GM18868 (cell line): ENCODE measurements around the gene KCNJ13.

Source experiments
- ATAC-seq: cut with Tn5 transposase; IDR thresholded peaks from one replicate; pipeline ENCODE4 v1.9.1; 2021; ENCODE audit warnings: mild to moderate bottlenecking, moderate library complexity; ENCODE audit not compliant: unreplicated experiment

The KCNJ13 gene

DNA sequence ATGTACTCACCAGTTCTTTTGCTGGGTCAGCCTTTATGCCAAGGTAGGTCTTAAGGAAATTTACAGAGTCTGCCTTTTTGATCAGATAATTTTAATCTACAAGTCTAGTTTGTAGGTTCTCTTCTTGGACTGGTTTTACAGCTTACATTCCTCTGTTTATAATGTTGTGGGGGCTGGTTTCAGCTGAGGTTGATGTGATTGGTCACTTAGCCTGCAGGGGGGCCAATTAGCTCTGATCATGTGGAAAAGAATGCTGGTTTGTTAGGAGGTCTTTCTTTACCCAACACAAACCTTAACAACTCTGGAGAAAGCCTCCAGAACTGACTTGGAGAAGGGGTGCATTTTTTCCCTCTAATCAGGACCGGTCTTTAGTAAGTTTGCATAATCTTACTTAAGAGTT lies at the start of gene KCNJ13:
KCNJ13 (minus strand) TSS at position 131 of the 400 bp plus-strand sequence. CDS start 5,203 bp downstream, outside the sequence.
- no peak for ATAC-seq

GRCh38 chr2:232817756-232818155 lies 41.4 kb upstream of the KCNJ13 start:
- ATAC-seq, result no peak

DNA sequence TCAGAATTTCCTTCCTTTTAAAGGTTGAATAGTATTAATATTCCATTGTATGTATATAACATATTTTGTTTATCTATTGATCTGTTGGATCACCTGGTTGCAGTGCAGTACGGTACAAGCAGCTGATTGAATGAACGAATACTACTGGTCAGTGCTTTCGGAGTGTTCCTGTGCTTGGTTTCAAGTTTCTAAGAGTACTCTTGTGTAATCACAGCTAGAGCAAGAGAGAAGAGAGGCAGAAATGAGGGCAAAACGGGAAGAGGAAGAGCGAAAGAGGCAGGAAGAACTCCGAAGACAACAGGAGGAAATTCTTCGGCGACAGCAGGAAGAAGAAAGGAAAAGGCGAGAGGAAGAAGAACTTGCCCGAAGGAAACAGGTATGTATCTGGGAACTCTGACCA lies 40.3 kb upstream of the KCNJ13 start:
- no peak for ATAC-seq

- ATAC-seq, result no peak
These were observed 39.2 kb upstream of the KCNJ13 start for GRCh38 chr2:232815569-232815968.

- ATAC-seq, result no peak
These were observed 34.1 kb upstream of the KCNJ13 start for GRCh38 chr2:232810444-232810843.

DNA sequence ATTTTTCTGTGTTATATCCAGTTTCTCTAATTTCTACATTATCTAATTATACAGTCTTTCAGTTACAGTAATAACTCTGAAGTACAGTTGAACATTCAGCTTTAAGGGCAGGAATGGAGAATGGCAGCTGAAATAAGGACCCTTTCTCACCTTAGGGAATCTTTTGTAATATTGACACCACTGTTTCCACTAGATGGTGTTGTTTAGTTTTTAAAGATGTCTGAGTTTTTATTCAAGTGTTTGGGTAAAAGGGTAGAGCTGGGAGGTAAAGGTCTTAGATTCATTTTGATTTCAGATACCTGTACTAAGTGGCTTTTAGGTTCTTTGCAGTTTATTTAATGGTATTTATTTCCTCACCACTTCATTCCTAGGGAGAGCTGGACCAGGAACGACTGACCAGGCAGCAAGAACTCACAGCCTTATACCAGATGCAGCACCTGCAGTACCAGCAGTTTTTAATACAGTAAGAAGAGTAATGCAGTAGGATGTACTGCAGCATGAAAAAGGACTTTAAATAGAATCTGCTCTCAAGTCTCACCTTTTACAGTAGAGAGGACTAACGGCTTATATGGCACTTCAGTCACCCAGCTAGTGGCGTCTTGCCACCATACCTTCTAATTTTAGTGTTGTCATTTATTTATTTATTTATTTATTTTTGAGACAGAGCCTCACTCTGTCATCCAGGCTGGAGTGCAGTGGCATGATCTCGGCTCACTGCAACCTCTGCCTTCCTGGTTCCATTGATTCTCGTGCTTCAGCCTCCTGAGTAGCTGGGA lies 33.2 kb upstream of the KCNJ13 start:
- no peak for ATAC-seq

DNA sequence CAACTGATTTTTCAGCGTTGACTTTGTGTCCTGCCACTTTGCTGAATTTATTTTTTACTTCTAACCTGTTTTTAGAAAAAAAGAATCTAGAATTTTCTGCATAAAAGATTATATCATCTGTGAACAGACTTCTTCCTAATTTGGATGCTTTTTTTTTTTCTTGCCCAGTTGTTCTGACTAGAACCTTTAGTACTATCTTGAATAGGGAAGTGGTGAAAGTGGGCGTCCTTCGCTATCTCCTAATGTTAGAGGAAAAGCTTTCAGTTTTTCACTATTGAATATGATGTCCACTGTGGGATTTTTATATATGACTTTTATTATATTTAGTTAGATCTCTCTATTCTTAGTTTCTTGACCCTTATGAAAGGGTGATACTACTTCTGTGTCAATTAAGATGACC lies 25.7 kb upstream of the KCNJ13 start:
- ATAC-seq, result no peak

DNA sequence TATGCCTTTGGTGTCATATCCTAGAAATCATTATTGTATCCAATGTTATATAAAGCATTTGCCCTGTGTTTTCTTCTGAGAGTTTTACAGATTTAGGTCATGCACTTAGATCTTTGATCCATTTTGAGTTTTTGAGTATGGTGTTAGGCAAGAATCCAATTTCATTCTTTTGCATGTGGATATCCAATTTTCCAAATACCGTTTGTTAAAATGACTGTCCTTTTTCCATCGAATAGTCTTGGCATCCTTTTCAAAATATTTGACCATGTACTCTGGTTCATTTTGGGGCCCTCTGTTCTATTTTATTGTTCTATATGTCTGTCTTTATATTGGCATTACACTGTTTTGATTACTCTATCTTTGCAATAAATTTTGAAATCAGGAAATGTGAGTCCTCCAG lies 23.8 kb upstream of the KCNJ13 start:
- ATAC-seq, result no peak

- ATAC-seq, result no peak
These were observed 21.8 kb upstream of the KCNJ13 start for GRCh38 chr2:232798187-232798586.

DNA sequence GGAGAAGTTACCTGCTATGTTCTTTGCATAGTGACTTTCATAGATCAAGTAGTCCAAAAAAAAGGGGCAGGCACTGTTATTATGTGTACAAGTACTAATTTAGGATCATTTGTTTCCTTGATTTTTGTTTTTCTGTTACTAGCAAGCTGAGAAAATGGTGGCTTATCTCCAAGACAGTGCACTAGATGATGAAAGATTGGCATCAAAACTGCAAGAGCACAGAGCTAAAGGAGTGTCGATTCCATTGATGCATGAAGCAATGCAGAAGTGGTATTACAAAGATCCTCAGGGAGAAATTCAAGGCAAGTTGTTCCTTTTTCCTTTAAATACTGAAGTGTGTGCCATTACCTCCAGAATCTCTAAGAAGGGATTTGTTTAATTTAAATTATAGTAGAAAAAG lies 19.6 kb upstream of the KCNJ13 start:
- ATAC-seq, result no peak

DNA sequence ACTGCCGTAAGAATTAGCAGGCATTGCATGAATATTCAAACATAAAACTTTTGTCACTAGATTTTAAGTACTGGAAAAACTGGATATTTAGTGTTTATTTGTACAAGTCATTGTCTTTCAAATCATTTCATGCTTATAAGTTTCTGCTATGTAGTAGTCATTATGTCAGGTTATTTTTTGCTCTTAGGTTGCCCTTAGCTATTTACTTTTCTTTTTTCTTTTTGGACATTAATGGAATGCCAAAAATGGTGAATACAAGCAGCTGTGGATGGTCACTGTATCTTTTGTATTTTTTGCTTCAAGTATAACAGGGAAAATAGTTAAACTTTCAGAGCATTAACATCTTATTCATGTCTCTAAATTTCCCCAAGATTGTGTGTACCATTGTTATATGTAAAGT lies 18.6 kb upstream of the KCNJ13 start:
- ATAC-seq, result no peak

- ATAC-seq, result no peak
These were observed 16.9 kb upstream of the KCNJ13 start for GRCh38 chr2:232793271-232793670.

DNA sequence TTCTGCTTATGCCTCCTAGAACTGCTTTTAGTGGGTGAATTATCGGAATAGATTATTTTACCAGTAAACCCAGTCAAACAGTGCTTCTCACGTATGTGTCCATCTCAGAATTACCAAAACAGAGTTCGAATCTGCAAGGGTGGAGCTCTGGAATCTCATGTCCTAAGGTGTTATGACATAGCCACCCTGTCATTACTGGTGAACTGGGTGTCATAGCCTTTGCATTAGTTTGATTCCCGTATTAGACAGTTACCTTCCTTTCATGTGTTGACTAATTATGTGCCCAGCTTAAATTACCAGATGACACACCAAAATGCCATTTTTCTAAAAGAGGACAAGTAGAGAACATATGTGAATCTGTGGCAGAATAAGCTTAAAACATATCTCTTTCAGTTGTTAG lies 15.2 kb upstream of the KCNJ13 start:
- ATAC-seq, result no peak

DNA sequence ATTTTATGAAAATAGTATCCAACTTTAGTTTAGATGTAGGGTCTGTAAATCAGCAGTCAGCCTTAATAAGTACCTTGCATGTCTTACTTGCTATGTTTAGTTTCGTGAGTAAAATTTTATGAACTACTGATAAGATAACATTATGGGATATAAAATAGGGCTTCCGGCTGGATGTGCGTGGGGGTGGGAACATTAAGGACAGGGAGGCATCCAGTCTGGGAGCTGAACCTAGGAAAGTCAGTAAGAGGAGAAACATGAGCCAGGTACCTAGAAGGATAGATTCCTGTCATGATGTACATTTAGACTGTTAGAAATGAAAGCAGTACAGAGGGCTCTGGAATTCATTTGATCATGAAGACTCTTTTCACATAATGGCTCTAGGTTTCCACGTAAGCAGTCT lies 12.7 kb upstream of the KCNJ13 start:
- ATAC-seq, result no peak

- no peak for ATAC-seq
These were observed 11.4 kb upstream of the KCNJ13 start for GRCh38 chr2:232787806-232788205.

DNA sequence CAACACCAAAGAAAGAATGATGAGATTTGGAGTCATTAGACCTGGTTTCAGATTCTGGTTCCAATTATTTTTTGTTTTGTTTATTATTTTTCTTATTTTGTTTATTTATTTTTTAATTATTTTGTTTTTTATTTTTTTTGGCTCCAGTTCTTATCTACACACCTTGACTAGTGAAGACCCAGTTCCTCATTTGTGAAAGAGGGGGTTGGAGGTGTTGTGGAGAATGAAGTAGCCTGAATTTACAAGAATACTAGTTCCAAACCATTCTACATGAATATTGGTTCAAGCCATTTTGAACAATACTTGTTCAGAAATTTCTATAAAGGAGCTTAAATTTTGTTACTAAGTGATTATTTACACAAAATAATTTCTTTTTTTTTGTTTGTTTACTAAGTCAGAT lies 6.9 kb upstream of the KCNJ13 start:
- no peak for ATAC-seq

- peak; percentile 97 for ATAC-seq
These were observed 5.4 kb upstream of the KCNJ13 start for GRCh38 chr2:232781765-232782164.

DNA sequence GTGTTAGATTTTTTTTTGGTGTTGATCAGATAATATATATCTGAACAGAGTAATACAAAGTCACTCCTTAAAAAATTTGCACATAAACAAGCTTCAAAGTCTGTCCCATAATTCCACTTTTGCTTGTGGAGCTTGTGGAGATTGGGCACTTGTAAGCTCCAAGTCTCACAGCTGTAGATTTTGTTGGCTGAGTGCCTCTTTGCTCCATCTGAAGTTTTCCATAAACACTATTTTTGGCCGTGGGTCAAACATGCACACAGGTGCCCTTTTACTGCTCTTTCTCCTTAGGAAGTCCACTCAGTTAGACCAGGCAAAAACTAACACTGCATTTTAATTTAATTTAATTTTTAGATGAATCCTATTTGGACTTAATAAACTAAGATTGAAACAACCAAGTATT lies 3.6 kb upstream of the KCNJ13 start:
- no peak for ATAC-seq

GRCh38 chr2:232779465-232779864 lies 3.1 kb upstream of the KCNJ13 start:
- ATAC-seq, result no peak

DNA sequence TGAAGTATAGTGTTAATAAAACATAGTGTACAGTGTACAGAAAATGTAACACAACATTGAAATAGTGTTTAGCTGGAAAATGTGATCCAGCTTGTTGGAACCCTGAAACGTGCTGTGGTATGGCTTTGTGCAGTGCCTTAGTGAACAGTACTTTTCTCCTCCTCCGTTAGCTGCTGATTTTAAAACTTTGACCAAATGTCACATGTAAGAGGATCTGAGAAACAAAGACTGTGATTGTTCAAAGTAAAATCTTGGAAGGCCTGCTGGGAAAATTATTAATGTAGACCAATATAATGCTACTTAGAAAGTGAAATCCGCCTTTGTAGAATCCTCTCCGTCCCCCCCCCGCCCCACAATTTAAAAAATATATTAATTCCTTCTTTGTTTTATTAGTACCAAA lies 911 bp upstream of the KCNJ13 start:
- ATAC-seq, result no peak

DNA sequence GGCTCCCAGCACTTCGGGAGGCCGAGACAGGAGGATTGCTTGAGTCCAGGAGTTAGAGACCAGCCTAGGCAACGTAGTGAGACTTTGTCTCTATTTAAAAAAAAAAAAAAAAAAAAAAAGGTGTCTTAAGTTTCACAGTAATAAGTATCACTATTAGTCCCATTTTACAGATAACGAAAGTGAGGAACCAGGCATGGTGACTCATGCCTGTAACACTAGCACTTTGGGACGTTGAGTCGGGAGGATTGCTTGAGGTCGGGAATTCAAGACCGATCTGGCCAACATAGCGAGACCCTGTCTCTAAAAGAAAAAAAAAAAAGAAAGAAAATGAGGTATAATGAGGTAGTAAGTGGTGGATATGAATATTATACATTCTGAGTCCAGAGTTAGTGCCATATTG lies 2.5 kb downstream of the KCNJ13 start:
- no peak for ATAC-seq

DNA sequence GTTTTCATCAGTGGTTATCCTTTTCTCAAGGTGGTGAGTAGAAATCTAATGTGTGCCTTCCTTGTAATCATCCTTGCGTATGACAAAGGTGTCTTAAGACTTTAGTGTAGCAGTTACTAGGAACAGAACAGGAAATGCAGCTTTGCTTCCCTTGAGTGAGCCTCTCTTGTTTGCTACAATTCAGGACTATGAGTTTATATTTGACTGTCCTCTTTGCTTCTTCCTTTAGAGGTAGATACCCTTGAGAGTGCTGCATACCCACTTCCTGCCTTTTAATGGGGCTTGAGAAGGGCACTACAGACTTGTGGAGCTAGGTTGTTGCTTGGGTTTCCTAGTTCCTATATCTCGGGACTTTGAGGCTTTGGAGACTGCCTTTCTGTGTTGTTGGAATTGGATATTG lies 3.8 kb downstream of the KCNJ13 start:
- peak; percentile 73 for ATAC-seq

- ATAC-seq, result no peak
These were observed 4.5 kb downstream of the KCNJ13 start for GRCh38 chr2:232771870-232772269.
